Measurements from ENCODE around the gene SLC1A3. TPM values are rescaled to one million over a fixed set of nuclear protein-coding genes. Genes with fewer than 3 reads are reported as not detected.

SLC1A3 gene
- total RNA-seq, 2 experiments from 2014 or later = 0.34 to 0.74 TPM

DNA sequence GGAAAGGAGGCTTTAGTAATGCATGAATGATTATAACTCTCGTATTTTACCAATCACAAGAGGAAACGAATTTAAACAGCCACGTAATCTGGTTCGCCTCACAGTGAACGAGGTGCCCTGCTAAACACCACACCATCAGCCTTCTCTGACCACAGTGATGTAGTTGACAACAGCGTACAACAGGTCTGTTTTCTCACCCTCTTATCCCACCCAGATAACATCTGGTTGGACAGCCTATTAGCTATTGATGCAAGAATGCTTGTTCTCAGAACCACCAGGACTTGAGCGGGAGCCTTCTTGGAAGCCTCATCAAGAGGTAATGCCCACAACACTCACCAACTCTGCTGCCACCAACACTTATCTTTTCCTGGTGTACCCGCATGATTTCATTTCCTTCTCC lies 23.3 kb downstream of the SLC1A3 start:
- Mint-ChIP-seq H3K27me3 (peaks cover 3% of the 10 kb centered on the region), H3K4me1 (ENCODE audit: low read depth) (no peaks in the 10 kb centered on the region), H3K36me3 (ENCODE audit: low read depth) (no peaks in the 10 kb centered on the region), H3K4me3 (no peak overlapping the region), H3K9me3 (no peaks in the 10 kb centered on the region), H3K27ac (no peak overlapping the region)
- ChIA-PET POLR2A (interaction anchor here (0.6 kb wide), 1 partner anchor 42 kb away, joined by 3 read pairs; no protein-coding TSS in a partner anchor), CTCF (no interaction called here)
- no peak for ATAC-seq
- no peak for DNase-seq
- TF ChIP-seq, protein P1, sequence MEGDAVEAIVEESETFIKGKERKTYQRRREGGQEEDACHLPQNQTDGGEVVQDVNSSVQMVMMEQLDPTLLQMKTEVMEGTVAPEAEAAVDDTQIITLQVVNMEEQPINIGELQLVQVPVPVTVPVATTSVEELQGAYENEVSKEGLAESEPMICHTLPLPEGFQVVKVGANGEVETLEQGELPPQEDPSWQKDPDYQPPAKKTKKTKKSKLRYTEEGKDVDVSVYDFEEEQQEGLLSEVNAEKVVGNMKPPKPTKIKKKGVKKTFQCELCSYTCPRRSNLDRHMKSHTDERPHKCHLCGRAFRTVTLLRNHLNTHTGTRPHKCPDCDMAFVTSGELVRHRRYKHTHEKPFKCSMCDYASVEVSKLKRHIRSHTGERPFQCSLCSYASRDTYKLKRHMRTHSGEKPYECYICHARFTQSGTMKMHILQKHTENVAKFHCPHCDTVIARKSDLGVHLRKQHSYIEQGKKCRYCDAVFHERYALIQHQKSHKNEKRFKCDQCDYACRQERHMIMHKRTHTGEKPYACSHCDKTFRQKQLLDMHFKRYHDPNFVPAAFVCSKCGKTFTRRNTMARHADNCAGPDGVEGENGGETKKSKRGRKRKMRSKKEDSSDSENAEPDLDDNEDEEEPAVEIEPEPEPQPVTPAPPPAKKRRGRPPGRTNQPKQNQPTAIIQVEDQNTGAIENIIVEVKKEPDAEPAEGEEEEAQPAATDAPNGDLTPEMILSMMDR (IDR thresholded peaks at IDR 0.05) = no peak
- intact Hi-C loops (cut with micrococcal nuclease) = no loop called here

GRCh38 chr5:36630201-36631145 lies 24.1 kb downstream of the SLC1A3 start:
- Mint-ChIP-seq H3K27me3 (peaks cover 3% of the 10 kb centered on the region), H3K4me1 (ENCODE audit: low read depth) (no peaks in the 10 kb centered on the region), H3K27ac (no peak overlapping the region), H3K36me3 (ENCODE audit: low read depth) (no peaks in the 10 kb centered on the region), H3K4me3 (no peak overlapping the region), H3K9me3 (no peaks in the 10 kb centered on the region)
- intact Hi-C loops (cut with micrococcal nuclease) = no loop called here
- ChIA-PET POLR2A (no interaction called here), CTCF (no interaction called here)
- ATAC-seq (no peak), DNase-seq (no peak)
- TF ChIP-seq, protein P1 (IDR thresholded peaks at IDR 0.05) = no peak

DNA sequence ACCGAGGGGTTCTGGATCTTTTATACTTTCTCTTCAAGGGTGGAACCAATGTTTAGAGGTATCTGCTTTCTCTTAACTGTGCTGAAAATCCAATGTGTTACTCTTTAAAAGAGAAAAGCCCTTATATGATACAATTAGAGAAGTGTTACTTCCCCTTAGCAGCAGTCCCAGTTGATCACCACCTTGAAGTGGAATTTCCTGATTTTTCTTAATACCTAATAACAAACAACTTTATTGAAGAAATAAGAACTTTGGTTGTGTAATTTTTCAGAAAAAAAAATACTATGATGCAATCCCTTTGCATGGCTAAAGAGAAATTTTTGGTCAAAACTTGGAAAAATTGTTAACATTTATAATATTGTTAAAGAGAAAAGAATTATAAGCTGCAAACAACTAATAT lies 24.7 kb downstream of the SLC1A3 start:
- H3K9me3 Mint-ChIP-seq = no peaks in the 10 kb centered on the region
- ATAC-seq (no peak), DNase-seq (no peak)
- POLR2A ChIA-PET = no interaction called here
- no peaks in the 10 kb centered on the region for H3K4me1 Mint-ChIP-seq (ENCODE audit: low read depth)
- intact Hi-C loops (cut with micrococcal nuclease) = no loop called here
- no peak overlapping the region for H3K27ac Mint-ChIP-seq
- CTCF ChIA-PET = no interaction called here
- peaks cover 3% of the 10 kb centered on the region for H3K27me3 Mint-ChIP-seq
- H3K36me3 Mint-ChIP-seq (ENCODE audit: low read depth) = no peaks in the 10 kb centered on the region
- H3K4me3 Mint-ChIP-seq = no peak overlapping the region
- TF ChIP-seq, protein P1 (IDR thresholded peaks at IDR 0.05) = no peak

DNA sequence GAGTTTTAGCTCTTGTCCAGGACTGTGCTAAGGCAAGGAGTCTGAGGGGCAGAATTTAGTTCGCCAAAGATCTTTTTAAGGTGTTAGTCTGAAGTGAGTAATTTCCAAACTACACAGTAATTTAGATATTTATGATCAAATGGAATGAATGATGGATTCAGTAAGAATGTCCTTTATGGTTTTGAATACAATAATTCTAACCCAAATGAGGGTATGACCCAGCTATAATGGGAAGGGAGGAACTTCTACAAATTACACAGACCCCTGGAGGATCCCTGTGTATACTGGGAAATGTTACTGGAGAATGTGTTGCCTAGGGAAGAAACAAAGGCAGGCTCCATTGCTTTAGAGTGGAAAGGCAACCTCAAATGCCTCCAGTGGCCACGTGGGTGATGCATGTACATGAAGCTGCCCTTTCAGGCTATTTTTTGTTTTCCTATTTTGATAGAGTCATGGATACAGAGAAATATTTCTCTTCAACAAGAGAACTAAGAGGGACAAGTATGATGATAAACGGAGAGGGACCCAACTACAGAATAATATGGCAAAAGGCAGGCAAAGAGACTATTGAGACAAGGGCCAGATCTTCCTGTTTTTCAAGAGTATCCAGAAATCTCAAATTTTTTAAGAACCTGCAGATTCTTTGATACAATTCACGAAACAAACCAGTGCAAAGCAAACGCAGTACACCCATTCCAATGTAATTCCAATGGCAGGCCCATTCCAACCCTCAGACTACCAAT lies 25.4 kb downstream of the SLC1A3 start:
- intact Hi-C loops (cut with micrococcal nuclease) = no loop called here
- POLR2A ChIA-PET = no interaction called here
- CTCF ChIA-PET = no interaction called here
- Mint-ChIP-seq H3K4me1 (ENCODE audit: low read depth) (no peaks in the 10 kb centered on the region), H3K27me3 (peaks cover 3% of the 10 kb centered on the region), H3K36me3 (ENCODE audit: low read depth) (no peaks in the 10 kb centered on the region), H3K9me3 (no peaks in the 10 kb centered on the region), H3K27ac (no peak overlapping the region), H3K4me3 (no peak overlapping the region)
- TF ChIP-seq, protein P1 (IDR thresholded peaks at IDR 0.05) = no peak
- DNase-seq (no peak), ATAC-seq (no peak)

GRCh38 chr5:36632363-36632664 lies 25.9 kb downstream of the SLC1A3 start:
- Mint-ChIP-seq H3K27ac (no peak overlapping the region), H3K9me3 (no peaks in the 10 kb centered on the region), H3K36me3 (ENCODE audit: low read depth) (no peaks in the 10 kb centered on the region), H3K27me3 (peaks cover 3% of the 10 kb centered on the region), H3K4me3 (no peak overlapping the region), H3K4me1 (ENCODE audit: low read depth) (no peaks in the 10 kb centered on the region)
- CTCF ChIA-PET = no interaction called here
- ATAC-seq = no peak
- DNase-seq = no peak
- POLR2A ChIA-PET = no interaction called here
- TF ChIP-seq, protein P1 (IDR thresholded peaks at IDR 0.05) = no peak
- intact Hi-C loops (cut with micrococcal nuclease) = no loop called here

Measured in activated CD8-positive, alpha-beta T cell treated with anti-CD3 and anti-CD28 coated beads for 36 hours (primary cell).